Colonic mucosa (tissue), 4 donors: ENCODE results near the gene EVX1. TPM values are rescaled to one million over a fixed set of nuclear protein-coding genes. Genes with fewer than 3 reads are reported as not detected.

Source experiments
- DNase-seq: peaks from one replicate; pipeline ENCODE4 v3.0.0-alpha.2; 2020
- H3K27ac ChIP-seq: fragments of 200-600 bp; one replicate; pipeline ENCODE4 v1.8.0; 2021
- H3K27me3 ChIP-seq: fragments of 200-600 bp; one replicate; pipeline ENCODE4 v1.8.0; 2021
- H3K36me3 ChIP-seq: fragments of 200-600 bp; one replicate; pipeline ENCODE4 v1.8.0; 2021
- H3K4me1 ChIP-seq: fragments of 200-600 bp; one replicate; pipeline ENCODE4 v1.8.0; 2021; ENCODE audit warnings: mild to moderate bottlenecking
- H3K4me3 ChIP-seq: fragments of 200-600 bp; one replicate; pipeline ENCODE4 v1.8.0; 2021
- H3K9ac ChIP-seq, 2 donors: one replicate each; pipeline ENCODE4 v1.7.0; 2013; ENCODE audit warnings: control low read depth in 2 of 2, low read depth in 2 of 2, low read length in 2 of 2
- H3K9me3 ChIP-seq: fragments of 200-600 bp; one replicate; pipeline ENCODE4 v1.8.0; 2021
- intact Hi-C: fragments of 100-400 bp; cut with DNase I; formaldehyde crosslinking; loops from one replicate; pipeline ENCODE4 v1.14.1; 2022
- total RNA-seq, 2 donors: library from RNA; stranded (reverse); fragmentation: NEBNext Ultra II Directional in 1 of 2; extraction: Animal tissue kit (Norgen Biotek cat#: 25700) in 1 of 2; gene quantifications; one replicate each; pipeline ENCODE4 v1.2.1, GENCODE V29; 2021
- TF ChIP-seq, protein P1 (sequence below): fragments of 200-600 bp; IDR thresholded peaks from one replicate; pipeline ENCODE4 v1.8.0; 2022; ENCODE audit warnings: antibody characterized with exemption, mild to moderate bottlenecking
- donor health status: healthy.
- donor health status: DM: no; HTN: no; CAD: no.
- donor health status: DM: no; HTN: no; CAD: no.

EVX1 gene
- total RNA-seq, 2 donors from 2014 or later = 0.32 to 1.5 TPM

DNA sequence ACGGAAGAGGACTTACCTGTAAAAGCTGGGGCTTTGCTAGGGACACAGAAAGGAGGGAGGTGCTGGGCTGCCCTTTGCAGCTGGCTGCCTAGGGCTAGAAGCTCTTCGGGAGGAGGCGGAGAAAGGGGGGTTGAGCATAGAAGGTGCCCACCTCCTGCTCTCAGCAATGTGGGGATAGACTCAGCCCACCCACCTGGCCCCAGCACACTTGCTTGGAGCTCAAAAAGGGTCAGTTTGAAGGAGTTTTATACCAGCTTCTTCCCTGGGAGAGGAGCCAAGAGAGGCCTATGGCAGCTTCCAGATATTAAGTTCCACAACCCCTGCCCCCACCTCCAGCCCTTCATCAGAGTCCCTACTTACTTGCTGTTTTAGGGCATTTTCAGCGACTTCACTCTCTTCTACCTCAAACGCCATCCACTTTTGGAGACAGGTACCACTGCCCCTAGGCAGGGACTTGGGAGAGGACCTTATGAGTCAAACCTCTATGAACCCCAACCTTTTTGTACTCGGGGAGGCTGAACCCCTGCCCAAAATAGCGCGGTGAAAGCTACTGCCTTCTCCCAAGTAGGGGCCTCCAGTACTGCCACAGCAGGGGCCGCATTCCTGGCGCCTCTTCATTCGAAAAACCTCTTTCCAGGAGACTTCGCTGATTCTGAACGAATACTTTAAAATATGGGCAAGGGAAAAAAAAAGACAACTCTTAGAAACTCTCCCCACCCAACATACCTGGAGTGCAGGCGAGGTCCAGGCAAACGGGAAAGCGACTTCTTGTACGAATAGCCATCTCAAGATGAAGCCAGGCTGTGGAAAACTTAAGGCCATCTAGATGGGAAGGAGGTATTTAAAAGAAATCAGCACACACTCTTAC lies 1.2 kb upstream of the EVX1 start:
- Histone ChIP-seq H3K4me1 (peaks cover 25% of the 10 kb centered on the region), H3K4me3 (no peak overlapping the region), H3K27me3 (peaks cover 78% of the 10 kb centered on the region), H3K36me3 (no peaks in the 10 kb centered on the region), H3K27ac (no peak overlapping the region), H3K9ac (no peak overlapping the region), H3K9me3 (no peaks in the 10 kb centered on the region)
- no peak for DNase-seq
- TF ChIP-seq, protein P1, sequence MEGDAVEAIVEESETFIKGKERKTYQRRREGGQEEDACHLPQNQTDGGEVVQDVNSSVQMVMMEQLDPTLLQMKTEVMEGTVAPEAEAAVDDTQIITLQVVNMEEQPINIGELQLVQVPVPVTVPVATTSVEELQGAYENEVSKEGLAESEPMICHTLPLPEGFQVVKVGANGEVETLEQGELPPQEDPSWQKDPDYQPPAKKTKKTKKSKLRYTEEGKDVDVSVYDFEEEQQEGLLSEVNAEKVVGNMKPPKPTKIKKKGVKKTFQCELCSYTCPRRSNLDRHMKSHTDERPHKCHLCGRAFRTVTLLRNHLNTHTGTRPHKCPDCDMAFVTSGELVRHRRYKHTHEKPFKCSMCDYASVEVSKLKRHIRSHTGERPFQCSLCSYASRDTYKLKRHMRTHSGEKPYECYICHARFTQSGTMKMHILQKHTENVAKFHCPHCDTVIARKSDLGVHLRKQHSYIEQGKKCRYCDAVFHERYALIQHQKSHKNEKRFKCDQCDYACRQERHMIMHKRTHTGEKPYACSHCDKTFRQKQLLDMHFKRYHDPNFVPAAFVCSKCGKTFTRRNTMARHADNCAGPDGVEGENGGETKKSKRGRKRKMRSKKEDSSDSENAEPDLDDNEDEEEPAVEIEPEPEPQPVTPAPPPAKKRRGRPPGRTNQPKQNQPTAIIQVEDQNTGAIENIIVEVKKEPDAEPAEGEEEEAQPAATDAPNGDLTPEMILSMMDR = no peak
- intact Hi-C loops = no loop called here

- H3K9me3 ChIP-seq = no peaks in the 10 kb centered on the region
- intact Hi-C loops = no loop called here
- no peaks in the 10 kb centered on the region for H3K36me3 ChIP-seq
- H3K4me1 ChIP-seq = peaks cover 25% of the 10 kb centered on the region
- no peak overlapping the region for H3K27ac ChIP-seq
- no peak for DNase-seq
- TF ChIP-seq, protein P1 = no peak
- H3K9ac ChIP-seq = no peak overlapping the region
- peak overlapping the region; percentile 32 for H3K4me3 ChIP-seq
- peaks cover 85% of the 10 kb centered on the region for H3K27me3 ChIP-seq
Observed at GRCh38 chr7:27242154-27242553, 448 bp upstream of the EVX1 start.

DNA sequence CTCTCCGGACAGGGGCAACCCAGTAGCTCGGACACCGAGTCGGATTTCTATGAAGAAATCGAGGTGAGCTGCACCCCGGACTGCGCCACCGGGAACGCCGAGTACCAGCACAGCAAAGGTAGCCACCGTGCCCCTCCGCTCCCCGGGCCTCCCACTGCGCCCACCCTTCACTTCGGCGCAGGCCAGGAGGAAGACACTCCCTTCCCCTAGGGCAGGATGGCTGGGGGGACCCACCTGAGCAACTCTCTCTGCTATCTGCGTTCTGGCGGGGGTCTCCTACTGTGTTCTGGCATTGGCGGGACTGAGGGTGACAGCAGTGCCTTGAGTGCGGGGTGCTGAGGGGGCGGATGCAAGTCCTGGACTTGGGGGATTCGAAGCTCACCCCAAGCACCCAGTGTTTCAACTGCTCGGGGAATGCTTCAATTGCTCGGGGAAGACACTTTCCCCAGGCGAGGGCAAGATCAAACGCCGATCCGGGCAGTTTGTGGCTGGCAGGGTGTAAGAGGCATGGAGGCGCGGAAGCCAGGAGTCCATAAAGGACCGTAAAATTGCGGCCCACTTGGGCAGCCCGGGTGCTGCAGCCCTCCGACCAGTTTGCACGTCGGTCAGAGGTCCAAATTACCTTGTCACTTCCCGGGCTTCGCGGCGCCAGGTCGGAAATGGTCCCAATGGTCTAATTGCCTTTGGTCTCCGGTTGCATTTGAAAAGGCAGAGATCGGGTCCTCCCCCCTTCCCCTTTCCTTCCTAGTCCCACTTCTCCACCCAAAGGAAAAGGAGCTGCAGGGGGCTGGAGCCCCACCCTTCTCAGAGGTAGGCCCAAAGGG lies 950 bp downstream of the EVX1 start:
- Histone ChIP-seq H3K9me3 (no peaks in the 10 kb centered on the region), H3K27me3 (peaks cover 91% of the 10 kb centered on the region), H3K4me1 (peaks cover 25% of the 10 kb centered on the region), H3K4me3 (peak overlapping the region; percentile 32), H3K36me3 (no peaks in the 10 kb centered on the region), H3K27ac (no peak overlapping the region), H3K9ac (no peak overlapping the region)
- TF ChIP-seq, protein P1 = no peak
- intact Hi-C loops = no loop called here
- no peak for DNase-seq

DNA sequence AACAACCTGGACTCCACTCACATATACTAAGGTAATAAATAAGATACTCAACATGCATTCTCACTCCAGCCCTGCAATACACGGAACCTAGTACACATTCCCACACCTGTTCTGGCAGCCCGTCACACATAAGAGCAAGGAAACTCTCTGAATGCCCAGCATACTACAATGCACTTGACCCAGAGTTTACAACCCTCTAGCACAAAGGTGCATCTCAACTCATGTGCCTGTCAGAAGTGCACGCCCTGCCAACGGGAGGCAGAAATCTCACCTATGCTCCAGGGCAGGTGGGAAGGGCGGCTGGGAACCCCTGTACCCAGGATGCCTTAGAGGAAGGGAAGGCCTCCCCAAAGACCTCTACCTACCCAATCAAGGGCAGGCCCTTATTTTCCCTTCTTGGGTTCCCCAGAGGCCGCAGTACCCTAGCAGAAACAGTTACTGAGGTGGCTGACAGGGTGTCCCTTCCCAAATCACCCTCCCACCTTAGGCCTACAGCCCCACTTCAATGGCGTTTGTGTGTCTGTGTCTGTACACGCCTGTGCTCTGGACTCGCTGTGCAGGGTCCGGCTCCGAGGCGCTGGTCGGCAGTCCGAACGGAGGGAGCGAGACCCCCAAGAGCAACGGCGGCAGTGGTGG lies 2.0 kb downstream of the EVX1 start:
- H3K9ac ChIP-seq = no peak overlapping the region
- H3K9me3 ChIP-seq = no peaks in the 10 kb centered on the region
- H3K36me3 ChIP-seq = no peaks in the 10 kb centered on the region
- TF ChIP-seq, protein P1 = no peak
- no peak for DNase-seq
- peaks cover 25% of the 10 kb centered on the region for H3K4me1 ChIP-seq
- peaks cover 90% of the 10 kb centered on the region for H3K27me3 ChIP-seq
- H3K4me3 ChIP-seq = no peak overlapping the region
- intact Hi-C loops = no loop called here
- H3K27ac ChIP-seq = no peak overlapping the region

DNA sequence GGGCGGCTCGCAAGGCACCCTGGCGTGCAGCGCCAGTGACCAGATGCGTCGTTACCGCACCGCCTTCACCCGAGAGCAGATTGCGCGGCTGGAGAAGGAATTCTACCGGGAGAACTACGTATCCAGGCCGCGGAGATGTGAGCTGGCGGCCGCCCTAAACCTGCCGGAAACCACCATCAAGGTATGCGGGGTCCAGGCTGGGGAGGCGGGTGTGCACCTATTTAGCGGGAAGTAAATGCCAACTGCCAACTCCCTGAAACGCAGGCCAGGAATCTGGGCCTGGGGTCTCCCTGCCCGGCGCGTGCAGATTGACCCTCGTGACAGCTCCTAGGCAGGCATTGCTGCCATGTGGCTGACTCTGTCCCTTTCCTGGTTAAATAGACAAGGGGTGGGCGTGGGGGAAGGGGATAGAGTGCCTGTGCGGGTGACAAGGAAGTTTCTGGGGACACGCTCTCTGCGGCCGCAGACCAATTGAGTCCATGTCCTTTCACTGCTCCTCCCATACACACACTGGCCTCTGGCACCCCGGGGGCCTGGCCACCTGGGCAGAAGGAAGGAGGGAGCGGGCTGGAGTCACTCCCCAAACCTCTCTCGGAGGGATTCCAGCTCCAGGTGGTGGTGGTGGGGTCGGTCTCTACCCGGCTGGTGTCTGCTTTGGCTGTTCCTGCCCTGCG lies 2.7 kb downstream of the EVX1 start:
- no peak for DNase-seq
- H3K9me3 ChIP-seq = no peaks in the 10 kb centered on the region
- H3K27ac ChIP-seq = no peak overlapping the region
- H3K27me3 ChIP-seq = peaks cover 90% of the 10 kb centered on the region
- no peaks in the 10 kb centered on the region for H3K36me3 ChIP-seq
- TF ChIP-seq, protein P1 = no peak
- no peak overlapping the region for H3K9ac ChIP-seq
- peaks cover 25% of the 10 kb centered on the region for H3K4me1 ChIP-seq
- H3K4me3 ChIP-seq = peak overlapping the region; percentile 29
- intact Hi-C loops = no loop called here
